Endometrial microvascular endothelial cells (primary cell): Measurements from ENCODE around the gene ANGPT4. TPM values are rescaled to one million over a fixed set of nuclear protein-coding genes. Genes with fewer than 3 reads are reported as not detected.

Source experiments
- in situ Hi-C: cut with HindIII; loops from 2 replicates; pipeline ENCODE4 v1.10.0; 2017; ENCODE audit warnings: low sequenced_read_pairs, low pct_unique_long_range_greater_than_20kb; ENCODE audit errors: inconsistent ontology term
- total RNA-seq: library from RNA; depleted of rRNA; stranded (reverse); fragments of >200 nt; gene quantifications from one replicate; pipeline ENCODE4 v1.2.3, GENCODE V29; 2015; ENCODE audit errors: inconsistent ontology term

ANGPT4 gene
- total RNA-seq, 1 donor from 2014 or later, result not detected

DNA sequence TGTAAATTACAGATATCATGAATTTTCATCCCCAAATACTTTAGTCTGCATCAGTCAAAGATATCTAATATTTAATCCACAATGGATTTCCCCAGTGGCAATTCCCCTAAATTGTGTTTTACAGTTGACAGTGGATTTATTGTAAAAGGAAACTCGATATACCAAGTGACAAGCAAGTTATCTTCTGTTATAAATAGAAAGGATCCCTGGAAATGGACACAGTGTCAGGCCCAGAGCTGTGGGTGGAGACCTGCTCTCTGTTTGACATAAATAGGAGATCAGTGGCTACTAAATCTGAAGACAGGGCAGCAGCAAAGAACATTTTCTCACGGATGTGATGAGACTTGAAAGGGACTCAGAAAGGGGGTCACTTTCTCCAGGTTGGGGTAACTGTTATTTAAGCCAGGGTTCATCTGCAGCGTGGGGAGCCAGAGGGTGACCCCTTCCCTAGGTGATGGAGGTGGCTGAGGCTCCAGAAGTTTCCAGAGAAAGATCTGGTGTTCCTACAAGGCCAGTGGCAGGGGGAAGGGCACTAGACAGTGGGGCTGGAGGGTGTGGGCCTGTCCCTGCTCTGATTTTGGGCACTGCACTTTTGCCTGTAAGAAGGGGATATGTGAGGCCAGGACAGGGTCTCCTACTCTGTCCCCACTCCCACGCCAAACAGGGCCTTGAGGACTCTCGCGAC is 94.9 kb downstream of the ANGPT4 start:
- in situ Hi-C loops, result no loop called here

- in situ Hi-C loops, result no loop called here
Observed at GRCh38 chr20:820323-820953, 95.7 kb downstream of the ANGPT4 start.

Other genes with a start within 250 kb of the ANGPT4 start
- not detected for gene SCRT2, start 240.5 kb downstream of the ANGPT4 start, total RNA-seq
- gene SLC52A3, start 147.8 kb downstream of the ANGPT4 start, total RNA-seq, result not detected
- gene FAM110A, start 82.6 kb downstream of the ANGPT4 start, total RNA-seq, result 2.1 TPM
- not detected for gene RSPO4, start 86.0 kb upstream of the ANGPT4 start, total RNA-seq
- 198 TPM for gene PSMF1, start 202.3 kb upstream of the ANGPT4 start, total RNA-seq